HG02588 (cell line): ENCODE results near the gene DTD1.

ENCODE experiments used
- ATAC-seq: cut with Tn5 transposase; IDR thresholded peaks from one replicate; pipeline ENCODE4 v1.9.1; 2021; ENCODE audit warnings: mild to moderate bottlenecking, moderate library complexity; ENCODE audit not compliant: unreplicated experiment

The DTD1 gene

DNA sequence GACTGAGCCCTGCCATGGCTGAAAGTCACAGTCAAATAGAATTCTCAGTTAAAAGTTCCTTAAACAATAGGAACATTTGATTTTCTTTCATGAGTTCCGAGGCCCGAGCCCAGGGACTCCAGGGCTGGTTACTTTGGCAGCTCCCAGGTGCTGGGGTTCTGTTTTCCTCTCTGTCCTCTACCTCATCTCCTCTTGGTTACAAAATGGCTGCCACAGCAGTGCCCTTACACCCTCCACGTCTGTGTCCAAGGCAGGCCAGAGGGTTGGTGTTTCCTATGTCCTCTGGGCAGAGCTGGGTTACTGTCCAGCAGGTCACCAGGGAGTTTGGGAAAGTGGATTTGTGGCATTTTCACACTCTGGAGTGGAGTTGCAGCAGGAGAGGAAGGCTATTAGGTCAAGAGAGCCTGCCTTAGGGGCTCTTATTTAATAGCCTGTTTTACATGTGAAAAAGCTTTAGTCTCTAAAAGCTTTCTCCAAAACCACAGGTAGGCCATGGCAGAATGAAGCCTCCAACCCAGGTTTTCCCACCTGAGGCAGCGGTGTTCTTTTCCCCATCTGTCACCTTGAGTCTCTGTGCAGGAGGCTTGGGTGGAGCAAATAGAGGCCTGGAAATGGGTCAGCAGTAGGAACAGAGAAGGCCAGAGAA is 111.0 kb downstream of the DTD1 start:
- no peak for ATAC-seq

DNA sequence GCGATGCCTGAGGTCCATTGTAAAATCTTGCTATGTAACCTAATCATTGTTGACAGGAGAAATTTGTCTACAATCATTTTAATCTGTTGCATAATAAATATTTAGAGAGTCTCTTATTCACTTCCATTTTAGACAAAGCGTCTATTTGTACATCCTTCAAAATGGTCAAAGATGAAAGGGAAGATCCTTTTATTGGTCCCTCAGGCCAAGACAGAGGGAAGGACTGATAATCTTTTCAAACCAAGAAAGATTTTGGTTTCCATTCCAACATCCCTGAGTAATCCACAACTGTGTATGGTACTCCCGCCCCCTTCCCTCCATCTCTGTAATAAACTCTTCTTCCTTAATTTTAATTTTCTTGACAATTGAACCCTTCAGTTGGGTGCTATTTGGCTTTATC is 114.1 kb downstream of the DTD1 start:
- no peak for ATAC-seq

DNA sequence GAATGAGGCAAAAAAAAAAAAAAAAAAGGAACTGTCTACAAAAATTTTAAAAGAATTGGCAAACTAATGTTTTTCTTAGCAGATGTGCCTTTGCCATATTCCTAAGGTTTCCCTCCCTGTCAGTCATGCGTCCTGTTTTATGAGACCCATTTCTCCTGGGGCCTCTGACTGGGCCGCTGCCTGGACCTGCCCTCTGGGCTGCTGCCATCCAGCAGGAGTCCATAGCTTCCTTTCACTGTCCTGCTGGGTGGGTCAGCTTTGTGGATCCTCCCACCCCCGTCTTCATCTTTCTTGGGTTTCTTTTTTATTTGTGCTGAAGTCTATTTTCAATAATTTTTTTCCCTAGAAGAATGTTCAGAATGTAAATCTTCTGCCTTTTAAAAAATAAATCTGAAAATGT is 114.9 kb downstream of the DTD1 start:
- no peak for ATAC-seq

GRCh38 chr20:18705490-18705889 is 117.6 kb downstream of the DTD1 start:
- no peak for ATAC-seq

- ATAC-seq = no peak
Measured at GRCh38 chr20:18705910-18706309, 118.1 kb downstream of the DTD1 start.

DNA sequence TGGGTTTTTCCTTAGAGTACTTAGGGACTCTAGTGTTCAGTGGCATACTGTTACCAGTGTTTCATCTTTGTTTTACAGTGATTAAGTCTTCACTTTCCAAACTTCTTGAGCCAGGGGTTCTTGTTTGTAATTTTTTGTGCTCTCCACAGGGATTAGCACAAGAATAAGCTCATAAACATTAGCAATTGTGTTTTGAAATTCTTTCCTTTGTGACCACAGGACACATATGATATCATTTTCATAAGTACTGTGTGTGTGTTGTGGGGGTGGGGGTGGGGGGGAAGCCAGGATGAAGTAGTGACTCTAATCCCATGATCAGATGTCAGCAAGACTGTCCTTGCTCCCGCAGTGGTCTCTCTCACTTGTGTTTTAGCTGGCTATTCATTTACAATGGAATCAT is 124.3 kb downstream of the DTD1 start:
- no peak for ATAC-seq

DNA sequence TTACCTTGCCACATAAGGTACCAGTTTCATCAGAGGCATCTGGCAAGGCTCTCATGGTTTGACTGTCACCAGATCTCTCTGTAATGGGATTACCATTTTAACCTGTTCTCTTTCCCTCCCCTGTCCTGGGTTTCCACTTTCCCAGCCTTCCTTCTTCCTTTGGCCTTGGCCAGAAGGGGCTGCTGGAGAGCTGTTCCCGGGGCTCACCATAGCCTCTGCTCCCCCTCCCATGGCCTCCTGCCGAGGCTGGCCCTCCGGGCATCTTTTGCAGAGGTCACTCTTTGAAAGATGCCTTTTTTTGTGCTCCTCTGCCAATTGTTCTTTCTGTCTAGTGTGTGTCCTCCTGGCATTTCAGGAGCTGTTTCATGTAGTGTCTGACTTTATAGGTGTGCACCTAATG is 125.0 kb downstream of the DTD1 start:
- no peak for ATAC-seq

DNA sequence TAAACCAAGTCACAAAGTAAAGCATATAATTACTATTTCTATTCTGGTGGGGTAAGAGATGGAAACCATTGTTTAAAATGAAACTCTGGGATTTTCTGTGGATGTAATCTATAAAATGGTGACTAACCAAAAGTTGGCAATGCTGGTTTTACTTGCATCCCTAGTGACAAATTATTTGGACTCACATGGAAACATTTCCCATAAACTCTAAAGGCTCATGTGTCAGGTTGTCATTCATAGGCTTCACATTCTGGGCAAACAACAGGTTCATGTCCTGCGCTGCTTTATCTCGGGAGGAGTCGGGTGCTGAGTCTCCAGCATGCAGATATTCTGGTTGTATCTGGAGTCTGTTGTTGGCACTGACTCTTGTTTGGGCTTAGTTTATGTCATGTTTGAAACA is 127.7 kb downstream of the DTD1 start:
- ATAC-seq = no peak

DNA sequence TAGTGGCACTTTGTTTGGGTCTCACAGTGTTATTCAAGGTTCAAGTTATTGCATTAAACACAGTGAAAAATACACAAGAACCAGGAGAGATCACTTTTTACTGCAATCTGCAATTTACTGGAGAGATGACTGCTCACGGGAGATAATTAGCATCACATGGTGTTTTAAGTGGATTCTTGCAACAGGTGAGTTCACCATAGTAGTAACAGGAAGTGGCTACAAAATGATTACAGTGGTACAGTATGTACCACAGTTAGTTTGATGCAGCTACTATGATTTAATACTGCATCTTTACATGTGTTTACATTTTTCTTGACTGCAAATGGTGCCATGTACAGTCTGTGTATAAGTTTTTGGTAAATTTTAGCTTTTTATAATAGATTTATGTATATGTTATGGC is 129.2 kb downstream of the DTD1 start:
- ATAC-seq = no peak

DNA sequence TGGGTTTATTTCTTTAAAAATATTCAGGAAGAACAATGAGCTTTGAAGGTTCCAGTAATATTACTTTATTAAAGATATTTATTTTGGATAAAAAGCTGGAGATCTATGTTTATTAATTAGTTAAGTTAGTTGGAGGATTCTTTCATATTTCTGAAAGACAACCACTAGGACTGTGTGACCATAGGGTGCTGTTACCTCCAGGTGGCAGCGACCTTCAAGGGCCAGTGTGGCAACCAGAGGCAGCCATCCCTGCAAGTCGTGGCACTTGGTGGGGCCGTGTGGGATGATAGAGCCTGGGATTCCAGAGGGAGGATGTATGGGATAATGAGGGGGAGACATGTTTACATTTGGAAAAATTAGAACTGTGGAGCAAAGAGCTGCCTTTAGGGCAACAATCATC is 130.3 kb downstream of the DTD1 start:
- ATAC-seq = no peak

GRCh38 chr20:18719426-18719825 is 131.6 kb downstream of the DTD1 start:
- ATAC-seq = no peak

GRCh38 chr20:18721551-18722115 is 133.8 kb downstream of the DTD1 start:
- no peak for ATAC-seq

DNA sequence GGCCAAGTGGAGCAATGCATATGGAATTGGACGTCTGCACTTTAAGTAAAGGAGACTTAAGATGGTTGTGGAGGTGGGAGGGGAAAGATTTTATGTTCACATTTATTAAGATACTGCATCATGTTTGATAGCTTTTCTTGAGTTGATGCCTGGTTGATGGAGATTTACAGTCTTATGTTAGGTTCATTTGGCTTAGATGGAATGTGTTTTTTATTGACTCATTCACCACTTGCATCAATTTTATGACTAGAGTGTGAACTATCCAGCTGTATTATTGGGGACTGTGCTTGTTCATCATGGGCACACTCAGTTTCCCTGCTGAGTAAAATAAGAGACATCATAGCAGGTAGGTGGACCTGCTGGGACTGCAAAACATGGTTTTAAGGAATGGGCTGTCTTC is 134.5 kb downstream of the DTD1 start:
- no peak for ATAC-seq

- no peak for ATAC-seq
Measured at GRCh38 chr20:18724077-18724476, 136.2 kb downstream of the DTD1 start.

- no peak for ATAC-seq
Measured at GRCh38 chr20:18724788-18725464, 137.1 kb downstream of the DTD1 start.

- no peak for ATAC-seq
Measured at GRCh38 chr20:18727032-18727508, 139.2 kb downstream of the DTD1 start.

DNA sequence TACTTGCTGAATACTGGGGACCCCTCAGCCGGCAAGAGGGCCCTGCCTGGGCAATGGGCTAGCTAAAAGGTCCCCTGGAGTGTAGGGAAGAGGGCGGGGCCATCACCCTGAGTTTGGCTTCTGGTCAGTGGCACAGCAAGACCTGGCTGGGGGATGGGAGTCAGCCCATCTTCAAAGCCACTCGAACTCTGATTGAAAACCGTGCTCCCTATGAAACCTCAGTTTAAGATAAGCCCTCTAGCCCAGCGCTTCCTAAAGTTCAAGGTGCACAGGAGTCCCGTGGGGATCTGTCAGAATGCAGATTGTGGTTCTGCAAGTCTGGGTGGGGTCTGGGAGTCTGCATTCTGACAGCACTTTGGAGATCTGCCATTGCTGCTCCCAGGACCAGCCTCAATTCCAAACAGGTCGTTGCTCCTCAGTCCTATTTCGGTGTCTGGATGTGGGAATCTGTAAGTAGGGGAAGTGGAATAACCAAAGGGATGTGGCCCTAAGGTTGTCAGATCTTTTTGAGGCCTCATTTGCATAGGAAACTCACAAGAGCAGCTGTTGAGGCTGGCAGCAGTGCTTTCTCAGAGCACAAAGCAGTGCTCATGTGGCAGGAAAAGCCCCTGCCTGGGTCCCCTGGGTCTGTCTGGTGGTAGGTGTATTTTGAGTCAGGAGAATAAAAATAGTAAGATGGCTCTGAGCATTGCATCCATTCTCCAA is 140.5 kb downstream of the DTD1 start:
- ATAC-seq = peak; percentile 91

DNA sequence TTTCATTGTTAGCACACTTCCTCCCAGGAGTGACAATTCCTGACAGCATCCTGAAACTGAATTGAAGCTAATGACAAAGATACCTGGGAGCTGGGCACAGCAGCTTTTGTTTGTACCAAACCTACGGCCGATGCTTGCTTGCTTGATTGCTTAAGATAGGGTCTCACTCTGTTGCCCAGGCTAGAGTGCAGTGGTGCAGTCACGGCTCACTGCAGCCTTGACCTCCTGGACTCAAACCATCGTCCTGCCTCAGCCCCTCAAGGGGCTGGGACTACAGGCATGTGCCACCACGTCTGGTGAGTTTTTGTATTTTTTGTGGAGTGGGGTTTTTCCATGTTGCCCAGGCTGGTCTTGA is 141.0 kb downstream of the DTD1 start:
- ATAC-seq = peak; percentile 40

DNA sequence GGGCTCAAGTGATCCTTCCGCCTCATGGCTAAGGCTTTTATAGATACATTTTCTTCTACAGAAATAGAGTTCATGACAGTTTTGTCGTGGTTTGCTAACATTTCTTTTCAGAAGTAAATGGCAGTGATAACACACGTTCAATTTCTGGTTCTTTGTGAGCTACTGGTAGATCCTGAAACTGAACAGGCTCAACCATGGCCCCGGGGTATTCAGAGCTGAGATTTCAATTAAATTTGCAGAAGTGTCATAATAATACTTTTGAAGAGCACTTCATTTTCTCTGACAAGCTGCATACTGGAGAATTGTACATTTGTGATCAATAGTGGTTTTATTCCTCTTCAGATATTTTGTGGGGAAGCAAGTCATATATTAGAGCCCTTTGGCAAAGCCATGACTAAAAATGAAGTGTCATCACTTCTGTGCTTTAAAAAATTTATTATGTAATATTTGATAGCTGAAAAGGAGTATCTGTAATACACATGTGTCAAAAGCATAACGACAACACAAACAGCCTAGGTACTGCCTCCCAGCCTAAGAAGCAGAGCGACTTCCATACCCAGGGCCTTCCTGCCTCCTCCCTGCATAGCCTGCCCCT is 141.5 kb downstream of the DTD1 start:
- no peak for ATAC-seq

GRCh38 chr20:18731940-18732339 is 144.1 kb downstream of the DTD1 start:
- no peak for ATAC-seq

GRCh38 chr20:18734525-18735189 is 146.8 kb downstream of the DTD1 start:
- no peak for ATAC-seq
